ENCODE results near the gene TBP.
"Not testable (repeated sequence)": the region's sequence is repeated elsewhere in the genome, so short reads cannot be mapped to it uniquely, and the experiment has no call there.

The TBP gene

DNA sequence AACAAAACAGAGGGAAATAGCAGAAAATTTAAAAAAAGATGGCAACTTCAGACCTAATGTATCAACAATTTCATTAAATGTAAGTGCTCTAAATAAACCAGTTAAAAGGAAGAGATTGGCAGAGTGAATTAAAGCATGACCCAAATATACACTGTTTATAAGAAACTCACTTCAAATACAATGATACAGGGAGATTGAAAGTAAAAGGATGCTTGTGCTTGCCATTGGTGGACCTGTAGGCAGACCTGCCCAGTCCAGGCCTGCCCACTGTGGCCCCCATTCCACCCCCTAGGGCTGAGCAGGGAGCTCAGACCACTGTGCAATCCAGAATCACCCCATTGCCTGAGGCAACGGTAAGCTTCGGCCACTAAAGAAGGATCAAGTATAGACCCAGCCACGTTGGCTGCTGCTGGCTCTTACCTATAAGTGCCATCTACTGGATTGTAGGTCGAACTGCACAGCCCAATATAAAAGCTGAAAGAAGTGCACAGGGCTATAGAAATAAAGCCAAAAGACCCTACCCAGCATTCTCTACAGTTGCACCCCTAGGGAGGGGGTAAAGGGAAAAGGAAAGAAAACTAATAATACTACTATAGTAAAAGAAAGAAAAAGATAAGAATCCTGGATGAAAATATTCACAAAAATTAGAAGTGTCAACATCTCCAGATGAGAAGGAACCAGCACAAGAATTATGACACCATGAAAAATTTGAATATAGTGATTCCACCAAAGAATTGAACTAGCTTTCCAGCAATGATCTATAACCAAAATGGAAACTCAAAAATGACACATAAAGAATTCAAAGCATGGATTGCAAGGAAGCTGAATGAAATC is 37.2 kb upstream of the TBP start:
- Histone ChIP-seq H3K36me3 (ENCODE audit: insufficient read depth, low read length) (no peaks in the 10 kb centered on the region), H3K9ac (ENCODE audit: low read depth, low read length) (no peak overlapping the region), H3K27me3 (ENCODE audit: control insufficient read depth, insufficient read depth, low read length) (peaks cover 14% of the 10 kb centered on the region), H3K9me3 (replicated peaks; ENCODE audit: low read length) (no peaks in the 10 kb centered on the region), H3K4me3 (ENCODE audit: low read length) (peak overlapping the region; percentile 30), H3K4me2 (ENCODE audit: low read length) (peak overlapping the region; percentile 57), H3K4me1 (ENCODE audit: control insufficient read depth, insufficient read depth, low read length) (peaks cover 2% of the 10 kb centered on the region)

DNA sequence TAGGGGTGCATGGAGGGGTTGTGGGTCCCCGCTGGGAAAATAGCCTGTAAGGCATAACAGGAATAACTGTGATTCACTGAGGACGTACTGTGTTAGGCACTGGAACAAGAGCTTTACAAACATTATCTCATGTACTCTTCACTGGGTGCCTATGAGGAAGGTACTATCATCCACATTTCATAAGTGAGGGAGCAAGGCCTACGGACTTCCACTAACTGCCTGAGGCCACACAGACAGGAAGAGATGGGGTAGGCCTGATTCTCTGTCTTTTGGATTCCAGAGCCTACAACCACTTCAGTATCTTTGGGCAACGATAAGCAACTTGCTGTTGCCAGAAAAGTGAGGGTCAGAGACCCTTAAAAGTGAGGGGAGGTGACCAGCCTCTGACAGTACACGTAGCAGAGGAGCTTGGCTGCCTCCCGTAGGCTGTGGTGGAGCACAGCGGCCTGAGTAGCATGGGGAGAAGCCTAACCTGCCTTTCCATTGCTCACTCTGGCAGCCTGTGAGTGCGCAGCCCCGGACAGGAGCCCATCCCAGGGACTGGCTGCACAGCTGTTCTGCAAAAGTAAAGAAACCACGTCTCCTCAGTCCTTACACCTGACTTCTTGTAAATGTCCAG is 31.5 kb upstream of the TBP start:
- no peaks in the 10 kb centered on the region for H3K36me3 ChIP-seq (ENCODE audit: insufficient read depth, low read length)
- no peak overlapping the region for H3K4me2 ChIP-seq (ENCODE audit: low read length)
- H3K9me3 ChIP-seq (replicated peaks; ENCODE audit: low read length), result no peaks in the 10 kb centered on the region
- no peak overlapping the region for H3K4me3 ChIP-seq (ENCODE audit: low read length)
- no peaks in the 10 kb centered on the region for H3K4me1 ChIP-seq (ENCODE audit: control insufficient read depth, insufficient read depth, low read length)
- peaks cover 14% of the 10 kb centered on the region for H3K27me3 ChIP-seq (ENCODE audit: control insufficient read depth, insufficient read depth, low read length)
- H3K9ac ChIP-seq (ENCODE audit: low read depth, low read length), result no peak overlapping the region

DNA sequence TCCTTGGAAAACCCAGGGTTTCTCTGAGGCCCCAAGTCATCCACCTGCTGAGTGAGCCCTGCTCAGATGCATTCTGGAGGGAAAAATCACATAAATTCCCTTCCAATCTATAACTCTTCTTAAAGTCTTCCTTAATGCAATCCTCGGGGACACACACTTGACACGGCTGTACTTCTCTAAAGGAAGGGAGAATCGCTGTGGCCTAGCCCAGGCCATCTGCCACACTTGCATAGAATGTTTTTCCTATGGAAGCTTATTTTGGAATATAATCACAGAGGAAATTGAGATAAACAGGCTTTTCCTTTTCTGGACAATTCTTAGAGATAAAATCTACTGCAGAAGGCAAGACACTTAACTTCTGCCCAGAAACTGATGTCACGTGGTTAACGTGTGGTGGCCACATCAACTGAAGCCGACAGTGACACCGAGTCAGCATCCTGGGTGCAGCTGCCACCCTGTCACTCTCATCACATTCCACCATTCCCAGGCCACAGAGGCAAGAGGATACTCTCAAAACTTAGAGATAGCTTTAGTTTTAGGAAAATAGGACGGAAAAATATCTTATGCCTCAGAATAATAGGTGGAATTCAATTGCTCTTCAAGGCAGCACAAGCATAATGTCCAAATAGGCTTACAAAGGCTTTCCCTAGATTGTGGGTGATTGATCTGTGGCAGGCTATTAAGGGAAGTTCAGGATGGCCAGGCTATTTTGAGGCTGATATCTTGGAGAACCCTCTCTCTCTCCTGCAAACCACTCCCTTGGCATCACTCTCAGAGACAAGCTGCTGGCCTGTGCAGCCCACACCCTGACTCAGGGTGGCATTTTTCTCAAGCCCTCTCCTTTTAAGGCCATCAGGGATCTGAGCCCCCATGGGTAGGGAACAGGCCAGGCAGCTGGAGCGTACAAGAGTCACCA is 30.7 kb upstream of the TBP start:
- no peaks in the 10 kb centered on the region for H3K36me3 ChIP-seq (ENCODE audit: insufficient read depth, low read length)
- H3K4me2 ChIP-seq (ENCODE audit: low read length), result no peak overlapping the region
- peaks cover 11% of the 10 kb centered on the region for H3K27me3 ChIP-seq (ENCODE audit: control insufficient read depth, insufficient read depth, low read length)
- no peak overlapping the region for H3K4me3 ChIP-seq (ENCODE audit: low read length)
- no peaks in the 10 kb centered on the region for H3K4me1 ChIP-seq (ENCODE audit: control insufficient read depth, insufficient read depth, low read length)
- H3K9ac ChIP-seq (ENCODE audit: low read depth, low read length), result no peak overlapping the region
- H3K9me3 ChIP-seq (replicated peaks; ENCODE audit: low read length), result no peaks in the 10 kb centered on the region

DNA sequence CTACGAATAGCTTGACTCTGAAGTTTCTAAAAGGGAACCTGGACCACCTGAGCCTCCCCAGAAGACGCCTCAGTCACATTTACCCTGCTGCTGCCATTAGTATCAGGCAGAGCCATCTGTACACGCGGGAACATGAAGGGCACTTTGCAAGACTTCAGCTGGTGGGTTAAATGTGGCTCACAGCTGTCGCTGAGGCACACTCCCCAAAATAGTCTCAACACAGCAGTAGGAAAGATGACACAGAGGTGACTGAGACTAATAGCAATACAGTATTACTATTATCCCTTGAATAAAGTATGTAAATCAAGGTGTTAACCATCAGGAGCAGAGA is 30.0 kb upstream of the TBP start:
- Histone ChIP-seq H3K27me3 (ENCODE audit: control insufficient read depth, insufficient read depth, low read length) (peaks cover 11% of the 10 kb centered on the region), H3K4me3 (ENCODE audit: low read length) (no peak overlapping the region), H3K4me2 (ENCODE audit: low read length) (no peak overlapping the region), H3K4me1 (ENCODE audit: control insufficient read depth, insufficient read depth, low read length) (no peaks in the 10 kb centered on the region), H3K9me3 (replicated peaks; ENCODE audit: low read length) (no peaks in the 10 kb centered on the region), H3K9ac (ENCODE audit: low read depth, low read length) (no peak overlapping the region), H3K36me3 (ENCODE audit: insufficient read depth, low read length) (no peaks in the 10 kb centered on the region)

DNA sequence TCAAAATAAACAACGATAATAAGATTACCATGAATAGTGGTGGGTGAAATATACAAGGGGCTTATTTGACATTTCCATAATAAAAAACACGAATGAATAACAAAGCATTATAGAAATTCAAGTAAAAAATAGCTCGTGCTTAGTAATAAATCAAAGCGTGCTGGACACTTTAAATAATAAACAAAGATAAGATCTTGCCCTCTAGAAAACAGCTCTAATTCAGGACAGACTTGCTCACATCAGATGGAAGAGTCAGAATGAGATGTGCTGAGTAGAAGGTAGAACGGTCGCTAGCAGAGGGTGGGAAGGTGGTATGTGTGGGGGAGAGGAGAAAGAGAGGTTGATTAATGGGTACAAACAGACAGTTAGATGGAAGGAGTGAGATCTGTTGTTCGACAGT is 28.4 kb upstream of the TBP start:
- Histone ChIP-seq H3K36me3 (ENCODE audit: insufficient read depth, low read length) (no peaks in the 10 kb centered on the region), H3K4me2 (ENCODE audit: low read length) (no peak overlapping the region), H3K9me3 (replicated peaks; ENCODE audit: low read length) (no peaks in the 10 kb centered on the region), H3K4me1 (ENCODE audit: control insufficient read depth, insufficient read depth, low read length) (no peaks in the 10 kb centered on the region), H3K9ac (ENCODE audit: low read depth, low read length) (no peak overlapping the region), H3K4me3 (ENCODE audit: low read length) (no peak overlapping the region), H3K27me3 (ENCODE audit: control insufficient read depth, insufficient read depth, low read length) (peaks cover under 1% of the 10 kb centered on the region)

DNA sequence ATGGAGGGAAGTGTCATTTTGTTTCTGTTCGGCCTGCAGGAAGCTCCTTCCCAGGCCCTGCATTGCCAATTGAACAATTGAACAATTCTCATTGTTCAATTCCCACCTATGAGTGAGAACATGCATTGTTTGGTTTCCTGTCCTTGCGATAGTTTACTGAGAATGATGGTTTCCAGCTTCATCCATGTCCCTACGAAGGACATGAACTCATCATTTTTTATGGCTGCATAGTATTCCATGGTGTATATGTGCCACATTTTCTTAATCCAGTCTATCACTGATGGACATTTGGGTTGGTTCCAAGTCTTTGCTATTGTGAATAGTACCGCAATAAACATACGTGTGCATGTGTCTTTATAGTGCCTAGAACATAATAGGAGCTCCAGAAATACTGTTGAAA is 26.2 kb upstream of the TBP start:
- H3K4me2 ChIP-seq (ENCODE audit: low read length); H3K9me3 ChIP-seq (replicated peaks; ENCODE audit: low read length); H3K4me3 ChIP-seq (ENCODE audit: low read length): not testable (repeated sequence)

DNA sequence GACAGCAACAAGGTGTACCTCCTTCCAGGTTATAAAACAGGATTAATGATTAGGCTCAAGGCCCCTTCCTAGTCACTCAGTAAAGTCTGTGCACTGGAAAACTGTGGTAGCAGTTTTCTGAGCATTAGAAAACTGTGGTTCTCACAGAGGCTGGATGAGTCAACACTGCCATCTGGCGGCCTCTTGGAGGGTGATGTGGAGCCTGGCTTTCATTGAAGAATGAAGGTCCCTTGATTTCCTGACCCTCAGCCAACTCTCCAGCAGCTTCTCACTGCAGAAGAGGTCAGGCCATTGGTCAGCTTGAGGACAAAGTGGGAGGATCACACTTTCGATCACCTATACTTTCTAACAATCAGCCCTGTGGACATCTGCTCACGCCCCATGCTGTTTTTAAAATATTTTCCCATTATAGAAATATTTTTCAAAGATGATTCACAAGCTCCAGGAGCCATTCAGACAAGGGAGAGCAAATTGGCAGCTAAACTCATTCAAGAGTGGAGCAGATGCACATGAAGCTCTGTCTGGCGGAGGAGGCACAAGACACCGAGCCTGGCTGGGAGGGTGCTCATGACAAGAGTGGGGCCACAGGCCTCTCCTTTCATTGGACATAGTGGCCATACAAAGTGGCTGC is 24.2 kb upstream of the TBP start:
- Histone ChIP-seq H3K9me3 (replicated peaks; ENCODE audit: low read length) (no peaks in the 10 kb centered on the region), H3K4me2 (ENCODE audit: low read length) (no peak overlapping the region), H3K36me3 (ENCODE audit: insufficient read depth, low read length) (peaks cover 26% of the 10 kb centered on the region), H3K9ac (ENCODE audit: low read depth, low read length) (no peak overlapping the region), H3K4me1 (ENCODE audit: control insufficient read depth, insufficient read depth, low read length) (no peaks in the 10 kb centered on the region), H3K4me3 (ENCODE audit: low read length) (no peak overlapping the region), H3K27me3 (ENCODE audit: control insufficient read depth, insufficient read depth, low read length) (no peaks in the 10 kb centered on the region)

More for the DNA sequence above, 26.2 kb upstream of the TBP start:
- H3K4me1 ChIP-seq (ENCODE audit: control insufficient read depth, insufficient read depth, low read length); H3K36me3 ChIP-seq (ENCODE audit: insufficient read depth, low read length); H3K27me3 ChIP-seq (ENCODE audit: control insufficient read depth, insufficient read depth, low read length); H3K9ac ChIP-seq (ENCODE audit: low read depth, low read length): not testable (repeated sequence)

DNA sequence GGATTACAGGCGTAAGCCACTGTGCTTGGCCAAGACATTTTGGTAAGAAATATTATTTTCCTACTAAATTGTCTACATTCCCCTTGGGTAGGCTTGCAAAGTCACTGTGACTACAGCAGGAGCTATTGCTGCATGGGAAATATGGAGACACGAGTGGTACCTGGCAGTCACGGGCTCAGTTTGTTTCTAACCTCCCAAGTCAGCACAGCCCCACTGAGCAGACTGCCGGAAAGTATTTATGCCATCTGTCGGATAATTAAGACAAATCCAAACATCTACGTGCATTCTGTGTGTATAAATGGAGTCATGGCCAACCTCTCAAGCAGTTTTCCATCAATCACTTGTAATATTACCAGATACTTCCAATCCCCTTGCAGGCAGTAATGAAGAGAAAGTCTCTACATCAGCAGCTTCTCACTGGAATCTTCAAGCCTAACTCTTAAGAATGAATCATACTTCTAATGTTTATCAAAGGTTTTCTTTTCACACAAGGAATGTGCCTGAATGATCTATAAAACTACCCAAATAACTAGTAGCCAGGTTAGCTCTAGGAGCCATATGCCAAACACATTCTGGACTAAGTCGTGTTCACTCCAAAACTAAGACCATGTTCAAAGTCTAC is 21.2 kb upstream of the TBP start:
- Histone ChIP-seq H3K27me3 (ENCODE audit: control insufficient read depth, insufficient read depth, low read length) (no peaks in the 10 kb centered on the region), H3K9ac (ENCODE audit: low read depth, low read length) (no peak overlapping the region), H3K9me3 (replicated peaks; ENCODE audit: low read length) (no peaks in the 10 kb centered on the region), H3K4me1 (ENCODE audit: control insufficient read depth, insufficient read depth, low read length) (no peaks in the 10 kb centered on the region), H3K4me2 (ENCODE audit: low read length) (no peak overlapping the region), H3K36me3 (ENCODE audit: insufficient read depth, low read length) (peaks cover 55% of the 10 kb centered on the region), H3K4me3 (ENCODE audit: low read length) (no peak overlapping the region)

DNA sequence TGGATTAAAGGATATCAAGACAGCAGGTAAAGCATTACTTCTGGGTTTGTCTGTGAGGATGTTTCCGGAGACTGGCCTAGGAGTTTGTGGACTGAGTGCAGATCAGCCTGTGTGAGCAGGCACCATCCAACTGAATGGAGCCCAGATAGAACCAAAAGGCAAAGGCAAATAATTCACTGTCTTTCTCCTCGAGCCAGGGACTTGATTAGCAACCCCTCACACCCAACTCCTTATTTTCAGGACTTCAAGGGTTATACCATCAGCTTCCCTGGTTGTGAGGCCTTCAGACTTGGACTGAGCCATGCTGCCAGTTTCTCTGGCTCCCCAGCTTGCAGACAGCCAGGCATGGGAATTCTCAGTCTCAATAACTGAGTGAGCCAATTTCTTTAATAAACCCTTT is 20.4 kb upstream of the TBP start:
- no peaks in the 10 kb centered on the region for H3K27me3 ChIP-seq (ENCODE audit: control insufficient read depth, insufficient read depth, low read length)
- peaks cover 61% of the 10 kb centered on the region for H3K36me3 ChIP-seq (ENCODE audit: insufficient read depth, low read length)
- H3K4me1 ChIP-seq (ENCODE audit: control insufficient read depth, insufficient read depth, low read length), result no peaks in the 10 kb centered on the region
- H3K4me3 ChIP-seq (ENCODE audit: low read length), result no peak overlapping the region
- H3K9ac ChIP-seq (ENCODE audit: low read depth, low read length), result no peak overlapping the region
- no peaks in the 10 kb centered on the region for H3K9me3 ChIP-seq (replicated peaks; ENCODE audit: low read length)
- no peak overlapping the region for H3K4me2 ChIP-seq (ENCODE audit: low read length)

DNA sequence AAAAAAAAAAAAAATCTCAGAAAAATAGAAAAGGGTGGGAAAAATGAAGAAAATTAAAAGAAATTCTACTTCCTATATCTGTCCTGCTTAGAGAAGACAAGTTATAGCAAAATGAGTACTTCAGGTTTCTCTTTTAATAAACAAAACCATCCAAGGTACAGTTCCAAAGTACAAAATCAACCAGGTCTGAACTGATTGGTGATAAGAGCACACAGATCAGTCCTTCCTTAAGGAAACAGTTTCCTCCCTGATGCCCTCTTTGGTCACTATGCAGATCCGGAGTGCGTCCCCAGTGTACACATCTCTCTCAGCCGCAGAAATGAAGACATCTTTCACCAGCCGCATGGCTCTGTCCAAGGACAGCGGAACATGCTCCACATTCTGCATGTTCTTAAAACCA is 19.2 kb upstream of the TBP start:
- peaks cover 73% of the 10 kb centered on the region for H3K36me3 ChIP-seq (ENCODE audit: insufficient read depth, low read length)
- H3K4me2 ChIP-seq (ENCODE audit: low read length), result no peak overlapping the region

DNA sequence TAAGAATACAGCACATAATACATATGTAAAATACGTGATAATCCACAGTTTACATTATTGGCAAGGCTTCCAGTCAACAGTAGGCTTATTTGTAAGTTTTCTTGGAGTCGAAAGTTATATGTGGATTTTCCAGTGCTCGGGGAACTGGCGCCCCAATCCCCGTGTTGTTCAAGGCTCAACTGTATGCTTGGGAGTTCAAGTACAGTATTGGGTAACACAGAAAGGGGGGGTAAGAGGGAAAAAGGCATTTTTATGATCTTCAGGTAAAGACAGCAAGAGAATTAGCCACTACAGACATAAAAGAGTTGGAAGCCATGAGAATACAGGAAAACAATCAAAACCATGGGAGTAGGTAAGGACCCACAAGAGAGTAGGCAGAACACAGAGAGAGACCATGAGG is 17.5 kb upstream of the TBP start:
- no peak overlapping the region for H3K9ac ChIP-seq (ENCODE audit: low read depth, low read length)
- H3K4me1 ChIP-seq (ENCODE audit: control insufficient read depth, insufficient read depth, low read length), result no peaks in the 10 kb centered on the region
- no peaks in the 10 kb centered on the region for H3K9me3 ChIP-seq (replicated peaks; ENCODE audit: low read length)
- H3K27me3 ChIP-seq (ENCODE audit: control insufficient read depth, insufficient read depth, low read length), result no peaks in the 10 kb centered on the region
- H3K4me3 ChIP-seq (ENCODE audit: low read length), result no peak overlapping the region
- peaks cover 87% of the 10 kb centered on the region for H3K36me3 ChIP-seq (ENCODE audit: insufficient read depth, low read length)
- H3K4me2 ChIP-seq (ENCODE audit: low read length), result no peak overlapping the region

More for the DNA sequence above, 19.2 kb upstream of the TBP start:
- Histone ChIP-seq H3K4me1 (ENCODE audit: control insufficient read depth, insufficient read depth, low read length) (no peaks in the 10 kb centered on the region), H3K9ac (ENCODE audit: low read depth, low read length) (no peak overlapping the region), H3K27me3 (ENCODE audit: control insufficient read depth, insufficient read depth, low read length) (no peaks in the 10 kb centered on the region), H3K9me3 (replicated peaks; ENCODE audit: low read length) (no peaks in the 10 kb centered on the region), H3K4me3 (ENCODE audit: low read length) (no peak overlapping the region)

Data from skeletal muscle satellite cell (primary cell).